ACHN (cell line): ENCODE data around the gene MBTPS1.

Experiments
- DNase-seq: peaks from one replicate; pipeline ENCODE4 v3.0.0-alpha.2; 2015
- in situ Hi-C: cut with HindIII; loops from 2 replicates; pipeline ENCODE4 v1.10.0; 2017; ENCODE audit warnings: low sequenced_read_pairs, low pct_ligation_motif_present, low pct_unique_long_range_greater_than_20kb

The MBTPS1 gene

DNA sequence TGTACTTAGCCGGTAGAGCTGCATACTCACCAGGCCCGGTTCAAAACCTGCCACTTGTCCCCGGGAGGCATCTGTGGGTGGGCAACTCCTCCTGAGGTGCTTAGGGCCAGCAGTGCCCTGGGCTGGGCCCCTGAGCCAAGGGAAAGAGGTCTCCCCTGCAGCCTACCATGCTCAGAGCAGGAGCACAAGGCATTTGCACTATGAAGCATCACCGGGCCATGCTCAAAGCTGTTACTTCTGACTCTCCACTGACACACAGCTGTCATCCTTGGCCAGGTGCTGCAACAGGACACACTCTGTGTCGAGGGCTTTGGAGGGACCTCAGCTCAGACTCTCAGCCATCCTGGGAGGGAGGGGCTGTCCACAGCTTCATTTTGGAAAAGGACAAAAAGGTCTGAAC, 111.4 kb downstream of the MBTPS1 start:
- DNase-seq, result no peak
- in situ Hi-C loops, result no loop called here

DNA sequence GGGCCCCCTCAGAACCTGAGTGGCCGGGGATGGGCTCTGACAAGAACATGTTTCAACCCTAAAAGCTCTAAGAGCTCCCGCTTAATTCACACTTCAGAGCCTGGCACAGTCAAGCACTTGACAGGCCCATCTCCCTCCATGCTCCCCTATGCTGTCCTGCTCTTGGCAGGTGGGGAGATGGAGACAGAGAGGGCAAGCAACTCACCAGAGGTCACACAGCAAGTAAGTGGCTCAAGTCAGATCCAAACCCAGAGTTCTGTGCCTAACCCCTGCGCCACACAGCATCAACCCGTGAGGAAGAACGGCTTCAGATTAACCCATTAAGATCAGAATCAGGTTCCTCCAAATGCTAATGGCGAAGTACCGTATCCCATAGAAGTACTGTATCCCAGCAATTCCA, 112.3 kb downstream of the MBTPS1 start:
- no peak for DNase-seq
- in situ Hi-C loops, result no loop called here
